ENCODE data around the gene ATG4C. TPM values are rescaled to one million over a fixed set of nuclear protein-coding genes. Genes with fewer than 3 reads are reported as not detected.

The ATG4C gene
- total and polyA plus RNA-seq, 4 experiments from 2014 or later, result 11.7 to 15.8 (median 14.3) TPM

DNA sequence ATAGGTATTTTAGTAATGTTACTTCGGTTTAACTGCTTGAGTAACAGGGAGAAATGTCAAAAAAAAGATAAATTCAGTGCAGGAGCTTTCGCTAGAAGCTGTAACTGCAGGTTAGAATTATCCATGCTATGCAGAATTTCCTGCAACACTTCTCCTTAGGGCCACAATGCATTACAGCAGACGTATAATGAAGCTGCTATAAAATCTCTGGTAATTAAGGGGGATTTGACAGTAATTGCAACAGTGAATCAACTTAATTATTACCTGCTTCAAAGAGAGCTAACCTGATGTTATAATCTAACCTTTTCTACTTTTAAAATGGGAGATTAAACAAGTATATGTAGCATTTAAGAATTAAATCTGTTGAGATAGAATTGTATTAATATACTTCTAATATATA, 92.6 kb downstream of the ATG4C start:
- H3K27ac ChIP-seq (ENCODE audit: low read depth, low read length), result no peak overlapping the region
- ChIA-PET CTCF (ENCODE audit: partially characterized antibody) (no interaction called here), POLR2A (ENCODE audit: partially characterized antibody) (no interaction called here)
- H3K4me1 ChIP-seq (ENCODE audit: insufficient read depth, low read length), result no peaks in the 10 kb centered on the region
- Mint-ChIP-seq H3K4me3 (no peak overlapping the region), H3K4me1 (no peaks in the 10 kb centered on the region), H3K9me3 (peaks cover 0 to 6% (median 1%) of the 10 kb centered on the region in 8 donors), H3K27ac (no peak overlapping the region), H3K27me3 (peaks cover 7 to 14% of the 10 kb centered on the region in 2 donors), H3K36me3 (no peaks in the 10 kb centered on the region)
- H3K36me3 ChIP-seq (ENCODE audit: insufficient read depth, low read length), result no peaks in the 10 kb centered on the region
- no peaks in the 10 kb centered on the region for H3K9me3 ChIP-seq (ENCODE audit: control insufficient read depth in 1 of 2, low read length in 2 of 2)
- no peak overlapping the region for H3K4me3 ChIP-seq (ENCODE audit: low read length in 2 of 2)
- no peaks in the 10 kb centered on the region for H3K27me3 ChIP-seq (ENCODE audit: insufficient read depth, low read length)
- no peak for DNase-seq
- intact Hi-C loops (cut with micrococcal nuclease), result no loop called here

DNA sequence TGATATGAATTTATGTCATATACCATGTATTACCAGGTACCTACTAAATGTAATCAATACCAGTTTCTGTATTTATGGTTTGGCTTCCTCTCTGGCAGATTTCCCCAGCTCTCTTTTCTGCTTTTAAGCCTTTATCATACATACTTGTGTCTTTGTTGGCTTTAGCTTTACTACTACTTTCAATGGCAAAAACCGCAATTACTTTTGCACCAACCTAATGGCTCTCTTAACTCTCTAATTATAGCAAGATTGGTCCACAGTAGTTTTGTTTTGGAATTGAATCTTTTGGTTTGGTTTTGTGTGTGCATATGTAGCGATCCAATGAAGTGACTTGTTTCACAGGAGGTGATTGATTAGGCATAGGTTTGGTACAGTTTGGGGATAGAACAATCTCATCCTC, 93.6 kb downstream of the ATG4C start:
- H3K27ac ChIP-seq (ENCODE audit: low read depth, low read length), result no peak overlapping the region
- no peak overlapping the region for H3K27ac Mint-ChIP-seq
- no peaks in the 10 kb centered on the region for H3K36me3 Mint-ChIP-seq
- intact Hi-C loops (cut with micrococcal nuclease), result no loop called here
- H3K4me3 Mint-ChIP-seq, result no peak overlapping the region
- no peaks in the 10 kb centered on the region for H3K36me3 ChIP-seq (ENCODE audit: insufficient read depth, low read length)
- H3K4me1 ChIP-seq (ENCODE audit: insufficient read depth, low read length), result no peaks in the 10 kb centered on the region
- no peaks in the 10 kb centered on the region for H3K27me3 ChIP-seq (ENCODE audit: insufficient read depth, low read length)
- CTCF ChIA-PET (ENCODE audit: partially characterized antibody), result no interaction called here
- no peak for DNase-seq
- H3K9me3 ChIP-seq (ENCODE audit: control insufficient read depth in 1 of 2, low read length in 2 of 2), result no peaks in the 10 kb centered on the region
- peaks cover 0 to 6% (median 1%) of the 10 kb centered on the region in 8 donors for H3K9me3 Mint-ChIP-seq
- no peaks in the 10 kb centered on the region for H3K4me1 Mint-ChIP-seq
- no peak overlapping the region for H3K4me3 ChIP-seq (ENCODE audit: low read length in 2 of 2)
- POLR2A ChIA-PET (ENCODE audit: partially characterized antibody), result no interaction called here
- H3K27me3 Mint-ChIP-seq, result peaks cover 7 to 17% of the 10 kb centered on the region in 2 donors

DNA sequence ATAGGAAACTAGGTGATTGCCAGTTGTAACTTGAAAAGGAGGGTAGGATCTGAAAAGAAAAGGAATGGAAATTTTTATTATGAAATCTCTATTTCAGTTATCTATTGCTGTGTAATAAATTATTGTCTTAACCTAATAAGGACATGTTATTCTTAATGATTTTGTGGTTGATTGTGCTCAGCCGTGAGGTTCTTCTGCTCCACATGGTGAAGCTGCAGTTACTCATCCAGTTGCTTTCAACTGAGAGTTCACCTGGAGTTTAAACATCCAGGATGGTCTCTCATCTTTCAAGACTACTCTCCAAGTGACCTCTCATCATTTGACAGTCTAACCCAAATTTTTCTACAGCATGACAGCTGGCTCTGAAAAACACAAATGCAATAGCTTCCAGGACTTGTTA, 96.0 kb downstream of the ATG4C start:
- CTCF ChIA-PET (ENCODE audit: partially characterized antibody), result no interaction called here
- Mint-ChIP-seq H3K9me3 (peaks cover 0 to 6% (median 1%) of the 10 kb centered on the region in 8 donors), H3K4me1 (no peaks in the 10 kb centered on the region), H3K27me3 (peaks cover 2 to 15% of the 10 kb centered on the region in 2 donors), H3K36me3 (no peaks in the 10 kb centered on the region), H3K27ac (no peak overlapping the region), H3K4me3 (no peak overlapping the region)
- Histone ChIP-seq H3K9me3 (ENCODE audit: control insufficient read depth in 1 of 2, low read length in 2 of 2) (no peaks in the 10 kb centered on the region), H3K27me3 (ENCODE audit: insufficient read depth, low read length) (no peaks in the 10 kb centered on the region), H3K4me3 (ENCODE audit: low read length in 2 of 2) (no peak overlapping the region), H3K4me1 (ENCODE audit: insufficient read depth, low read length) (no peaks in the 10 kb centered on the region), H3K36me3 (ENCODE audit: insufficient read depth, low read length) (no peaks in the 10 kb centered on the region), H3K27ac (ENCODE audit: low read depth, low read length) (no peak overlapping the region)
- DNase-seq, result no peak
- intact Hi-C loops (cut with micrococcal nuclease), result no loop called here
- POLR2A ChIA-PET (ENCODE audit: partially characterized antibody), result no interaction called here

DNA sequence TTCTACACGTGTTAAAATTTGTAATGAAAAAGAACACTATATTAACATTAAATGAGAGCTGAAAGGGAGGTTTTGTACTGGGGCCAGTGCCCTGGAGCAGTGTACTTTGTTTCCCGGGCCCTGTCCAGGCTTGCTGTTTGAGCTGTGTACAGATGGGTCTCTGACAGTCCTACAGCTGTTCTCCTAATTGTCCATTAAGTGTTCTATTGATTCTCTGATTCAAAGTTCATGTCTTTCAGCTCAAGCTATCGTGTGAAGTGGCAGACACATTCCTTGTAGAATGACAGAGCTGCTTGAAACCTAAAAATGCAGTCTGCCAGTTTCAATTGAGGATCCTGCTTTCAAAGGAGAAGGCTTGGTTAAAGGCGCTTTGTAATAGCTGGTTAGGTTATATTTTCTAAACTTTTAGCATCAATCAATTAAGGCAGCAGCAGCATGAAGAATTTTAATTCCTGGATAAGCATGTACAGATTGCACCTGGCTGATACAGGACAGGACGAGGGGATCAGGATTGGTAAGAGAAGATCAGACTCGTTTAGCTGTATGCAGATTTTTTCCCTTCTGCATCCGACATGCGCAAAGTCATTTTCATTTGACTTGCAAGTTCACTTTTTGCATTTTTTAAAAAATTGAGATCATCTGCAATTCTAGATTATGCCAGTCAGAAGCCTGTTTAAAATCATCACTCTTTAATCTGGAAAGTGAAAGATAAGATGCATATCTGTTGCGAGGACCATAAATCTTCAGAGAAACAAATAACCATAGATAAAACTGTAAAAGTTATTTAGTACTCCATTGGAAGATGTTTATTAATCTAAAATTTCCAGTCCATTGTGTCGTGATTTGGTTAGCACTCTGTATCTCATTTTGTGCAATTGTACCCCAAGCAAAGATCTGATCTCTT, 98.5 kb downstream of the ATG4C start:
- Mint-ChIP-seq H3K27ac (no peak overlapping the region), H3K27me3 (peaks cover 16 to 18% of the 10 kb centered on the region in 2 donors), H3K9me3 (peaks cover 0 to 6% (median 1%) of the 10 kb centered on the region in 8 donors), H3K4me3 (no peak overlapping the region), H3K36me3 (no peaks in the 10 kb centered on the region), H3K4me1 (no peaks in the 10 kb centered on the region)
- Histone ChIP-seq H3K4me1 (ENCODE audit: insufficient read depth, low read length) (no peaks in the 10 kb centered on the region), H3K36me3 (ENCODE audit: insufficient read depth, low read length) (no peaks in the 10 kb centered on the region), H3K9me3 (ENCODE audit: control insufficient read depth in 1 of 2, low read length in 2 of 2) (no peaks in the 10 kb centered on the region), H3K27ac (ENCODE audit: low read depth, low read length) (no peak overlapping the region), H3K27me3 (ENCODE audit: insufficient read depth, low read length) (no peaks in the 10 kb centered on the region), H3K4me3 (ENCODE audit: low read length in 2 of 2) (no peak overlapping the region)
- ChIA-PET POLR2A (ENCODE audit: partially characterized antibody) (interaction anchor here (1.0 kb wide), 1 partner anchor 10 kb away, joined by 3 read pairs; no protein-coding TSS in a partner anchor), CTCF (ENCODE audit: partially characterized antibody) (no interaction called here)
- no peak for DNase-seq
- intact Hi-C loops (cut with micrococcal nuclease), result no loop called here

DNA sequence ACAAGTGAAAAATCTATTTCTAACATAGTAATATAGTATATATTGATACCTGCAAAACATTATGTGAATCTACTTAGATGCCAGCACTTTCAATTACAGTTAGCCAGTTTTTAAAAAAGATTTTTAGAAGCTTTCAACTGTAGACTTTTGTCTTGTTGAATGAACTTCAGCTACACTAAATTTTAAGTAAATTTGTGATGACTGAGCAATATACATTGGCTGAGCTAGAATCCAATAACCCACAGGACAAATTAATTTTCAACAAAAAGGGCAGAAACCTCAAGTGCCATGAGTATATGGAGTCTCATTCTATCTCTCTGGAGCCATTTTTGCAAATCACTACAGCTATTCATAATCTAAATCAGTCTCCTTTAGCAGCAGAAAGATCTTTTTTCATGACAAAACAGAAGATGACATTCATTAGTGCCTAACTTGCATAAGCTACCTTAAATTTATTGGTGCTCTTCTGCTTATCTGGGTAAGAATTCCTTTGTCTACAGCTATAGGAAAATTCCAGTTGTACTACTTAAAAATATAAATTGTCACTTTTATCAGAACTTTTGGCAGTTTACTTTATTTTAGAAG, 100.3 kb downstream of the ATG4C start:
- Mint-ChIP-seq H3K36me3 (no peaks in the 10 kb centered on the region), H3K4me1 (no peaks in the 10 kb centered on the region), H3K4me3 (no peak overlapping the region), H3K27ac (no peak overlapping the region), H3K27me3 (peaks cover 12 to 16% of the 10 kb centered on the region in 2 donors), H3K9me3 (peaks cover 0 to 6% (median under 1%) of the 10 kb centered on the region in 8 donors)
- intact Hi-C loops (cut with micrococcal nuclease), result no loop called here
- no peaks in the 10 kb centered on the region for H3K27me3 ChIP-seq (ENCODE audit: insufficient read depth, low read length)
- no peak overlapping the region for H3K4me3 ChIP-seq (ENCODE audit: low read length in 2 of 2)
- H3K9me3 ChIP-seq (ENCODE audit: control insufficient read depth in 1 of 2, low read length in 2 of 2), result no peaks in the 10 kb centered on the region
- ChIA-PET CTCF (ENCODE audit: partially characterized antibody) (interaction anchor here (0.7 kb wide), 1 partner anchor 42 kb away, joined by 3 read pairs; no protein-coding TSS in a partner anchor), POLR2A (ENCODE audit: partially characterized antibody) (no interaction called here)
- no peak overlapping the region for H3K27ac ChIP-seq (ENCODE audit: low read depth, low read length)
- H3K4me1 ChIP-seq (ENCODE audit: insufficient read depth, low read length), result no peaks in the 10 kb centered on the region
- no peaks in the 10 kb centered on the region for H3K36me3 ChIP-seq (ENCODE audit: insufficient read depth, low read length)
- no peak for DNase-seq

DNA sequence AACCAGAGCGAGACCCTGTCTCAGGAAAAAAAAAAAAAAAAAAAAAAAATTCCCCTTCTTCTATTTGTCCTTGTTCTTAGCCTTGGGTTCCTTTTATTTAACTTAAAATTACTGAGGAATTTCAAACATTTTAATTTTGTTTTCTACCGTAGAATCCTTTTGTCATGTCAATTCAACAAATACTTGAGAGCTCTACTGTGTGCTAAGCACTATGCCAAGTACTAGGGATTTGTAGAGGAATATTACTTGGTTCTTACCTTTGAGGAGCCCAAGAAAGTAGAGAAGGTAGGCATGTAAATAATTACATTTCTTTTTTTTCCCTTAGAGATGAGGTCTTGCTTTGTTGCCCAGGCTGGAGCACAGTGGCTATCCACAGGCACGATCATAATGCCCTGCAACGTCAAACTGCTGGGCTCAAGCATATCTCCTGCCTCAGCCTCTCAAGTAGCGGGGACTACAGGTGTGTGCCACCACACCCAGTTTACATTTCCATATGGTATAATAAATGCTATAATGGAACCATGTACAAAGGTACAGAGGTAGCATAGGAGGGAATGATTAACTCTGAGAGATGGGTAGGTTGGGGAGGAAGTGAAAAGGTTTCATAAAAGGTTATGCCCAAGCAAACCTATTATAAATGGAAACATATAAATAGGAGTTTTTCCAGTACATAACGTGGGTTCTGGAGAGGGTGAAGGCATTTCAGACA, 104.0 kb downstream of the ATG4C start:
- DNase-seq, result no peak
- H3K36me3 Mint-ChIP-seq, result no peaks in the 10 kb centered on the region
- POLR2A ChIA-PET (ENCODE audit: partially characterized antibody), result no interaction called here

DNA sequence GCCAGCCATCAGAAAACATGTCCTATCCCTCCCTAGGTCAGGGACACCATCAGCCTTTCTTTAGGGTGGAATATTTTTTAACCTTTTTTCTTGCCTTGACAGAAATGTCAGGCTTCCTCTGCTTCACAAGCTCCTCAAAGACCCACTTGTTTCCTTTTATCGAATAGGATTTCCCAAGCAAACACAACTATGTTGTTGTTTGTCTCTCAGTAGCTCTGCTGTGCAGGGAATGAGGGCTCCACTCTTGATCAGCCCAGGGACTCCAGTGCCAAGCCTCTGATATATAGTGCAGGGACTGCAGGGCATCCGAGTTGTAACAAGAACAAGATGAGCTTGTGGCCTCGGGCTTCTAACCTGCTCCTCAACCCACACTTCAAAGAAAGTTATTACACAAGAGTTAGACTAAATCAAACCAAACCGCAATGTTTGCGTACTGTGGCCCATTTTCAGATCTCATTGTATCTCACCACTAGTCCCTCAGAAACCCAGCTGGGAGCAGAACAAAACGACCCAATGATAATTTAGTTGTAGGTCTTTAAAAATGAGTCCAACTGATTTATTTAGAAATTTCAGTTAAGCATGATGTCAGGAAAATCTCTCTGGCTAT, 108.1 kb downstream of the ATG4C start:
- POLR2A ChIA-PET (ENCODE audit: partially characterized antibody), result no interaction called here
- H3K9me3 Mint-ChIP-seq, result no peaks in the 10 kb centered on the region
- no peaks in the 10 kb centered on the region for H3K36me3 Mint-ChIP-seq
- Histone ChIP-seq H3K4me1 (ENCODE audit: insufficient read depth, low read length) (no peaks in the 10 kb centered on the region), H3K27ac (ENCODE audit: low read depth, low read length) (no peak overlapping the region), H3K9me3 (ENCODE audit: control insufficient read depth in 1 of 2, low read length in 2 of 2) (no peaks in the 10 kb centered on the region), H3K36me3 (ENCODE audit: insufficient read depth, low read length) (no peaks in the 10 kb centered on the region), H3K4me3 (ENCODE audit: low read length in 2 of 2) (no peak overlapping the region), H3K27me3 (ENCODE audit: insufficient read depth, low read length) (no peaks in the 10 kb centered on the region)
- CTCF ChIA-PET (ENCODE audit: partially characterized antibody), result no interaction called here
- no peak for DNase-seq
- intact Hi-C loops (cut with micrococcal nuclease), result no loop called here
- no peak overlapping the region for H3K27ac Mint-ChIP-seq
- no peaks in the 10 kb centered on the region for H3K4me1 Mint-ChIP-seq
- peaks cover 6 to 16% of the 10 kb centered on the region in 2 donors for H3K27me3 Mint-ChIP-seq
- no peak overlapping the region for H3K4me3 Mint-ChIP-seq

More for the DNA sequence above, 104.0 kb downstream of the ATG4C start:
- H3K27ac ChIP-seq (ENCODE audit: low read depth, low read length), result no peak overlapping the region
- no peaks in the 10 kb centered on the region for H3K4me1 ChIP-seq (ENCODE audit: insufficient read depth, low read length)
- no peaks in the 10 kb centered on the region for H3K27me3 ChIP-seq (ENCODE audit: insufficient read depth, low read length)
- Mint-ChIP-seq H3K27me3 (peaks cover 6 to 25% of the 10 kb centered on the region in 2 donors), H3K27ac (no peak overlapping the region), H3K4me1 (no peaks in the 10 kb centered on the region), H3K4me3 (no peak overlapping the region), H3K9me3 (no peaks in the 10 kb centered on the region)
- intact Hi-C loops (cut with micrococcal nuclease), result no loop called here
- no peaks in the 10 kb centered on the region for H3K36me3 ChIP-seq (ENCODE audit: insufficient read depth, low read length)
- H3K9me3 ChIP-seq (ENCODE audit: control insufficient read depth in 1 of 2, low read length in 2 of 2), result no peaks in the 10 kb centered on the region
- no peak overlapping the region for H3K4me3 ChIP-seq (ENCODE audit: low read length in 2 of 2)
- CTCF ChIA-PET (ENCODE audit: partially characterized antibody), result no interaction called here
